SK-N-MC (cell line): Measurements from ENCODE around the gene TRPV2.

Experiments
- EZH2 ChIP-seq: fragments of 200-600 bp; sonication (generic); IDR thresholded peaks from one replicate; pipeline ENCODE4 v1.6.1; 2017; ENCODE audit warnings: antibody characterized with exemption
- FOXP2 ChIP-seq: optimal IDR thresholded peaks from 2 replicates; pipeline ENCODE3; 2011; ENCODE audit warnings: mild to moderate bottlenecking, moderate library complexity; ENCODE audit not compliant: insufficient read depth; ENCODE audit errors: extremely low read length, control extremely low read depth
- POLR2AphosphoS5 ChIP-seq: IDR thresholded peaks from 2 replicates; pipeline ENCODE4 v1.6.1; 2012; ENCODE audit warnings: mild to moderate bottlenecking, low read depth, low read length, borderline replicate concordance

- no peak for TF ChIP-seq EZH2
- no peak for TF ChIP-seq POLR2AphosphoS5
- TF ChIP-seq FOXP2 = no peak
Measured at GRCh38 chr17:16478649-16479048, 63.3 kb downstream of the TRPV2 start.
